Activated CD8-positive, alpha-beta T cell treated with anti-CD3 and anti-CD28 coated beads, Interleukin-2, amount 10 ng/mL, durations not matched to agents 7 days and 5 days (primary cell): Measurements from ENCODE around the gene TFAP2A. TPM values are rescaled to one million over a fixed set of nuclear protein-coding genes. Genes with fewer than 3 reads are reported as not detected.

Experiments used
- ATAC-seq: fragments of 150-1000 bp; cut with Tn5 transposase; one replicate; pipeline ENCODE4 v1.10.0; 2021; ENCODE audit warnings: moderate library complexity
- CTCF ChIA-PET: fragments of 350-600 bp; sonication (Branson Sonifier 250); formaldehyde crosslinking; loops from one replicate; lab custom pipeline; 2021; ENCODE audit warnings: antibody characterized with exemption; lab: Charles Lee
- POLR2A ChIA-PET: fragments of 350-600 bp; sonication (Branson Sonifier 250); formaldehyde crosslinking; loops from one replicate; lab custom pipeline; 2021; ENCODE audit warnings: antibody characterized with exemption; lab: Charles Lee
- DNase-seq: peaks from one replicate; pipeline ENCODE4 v3.0.0-alpha.2; 2020
- H3K27ac Mint-ChIP-seq: one replicate; pipeline ENCODE4 v1.8.0; 2021; ENCODE audit warnings: mild to moderate bottlenecking, mixed read lengths
- H3K27me3 Mint-ChIP-seq: one replicate; pipeline ENCODE4 v1.8.0; 2021; ENCODE audit warnings: low read depth, mixed read lengths
- H3K36me3 Mint-ChIP-seq: one replicate; pipeline ENCODE4 v1.8.0; 2021; ENCODE audit warnings: low read depth, mixed read lengths
- H3K4me1 Mint-ChIP-seq: one replicate; pipeline ENCODE4 v1.8.0; 2021; ENCODE audit warnings: low read depth, mixed read lengths
- H3K4me3 Mint-ChIP-seq: one replicate; pipeline ENCODE4 v1.8.0; 2021; ENCODE audit warnings: mild to moderate bottlenecking, mixed read lengths
- H3K9me3 Mint-ChIP-seq: one replicate; pipeline ENCODE4 v1.8.0; 2022; ENCODE audit warnings: mixed read lengths; ENCODE audit not compliant: insufficient read depth
- total RNA-seq, 2 experiments: library from RNA; stranded (reverse); gene quantifications; one replicate each; pipeline ENCODE4 v1.2.3, GENCODE V29; 2021

Gene TFAP2A
- total RNA-seq, 2 experiments from 2014 or later: not detected

DNA sequence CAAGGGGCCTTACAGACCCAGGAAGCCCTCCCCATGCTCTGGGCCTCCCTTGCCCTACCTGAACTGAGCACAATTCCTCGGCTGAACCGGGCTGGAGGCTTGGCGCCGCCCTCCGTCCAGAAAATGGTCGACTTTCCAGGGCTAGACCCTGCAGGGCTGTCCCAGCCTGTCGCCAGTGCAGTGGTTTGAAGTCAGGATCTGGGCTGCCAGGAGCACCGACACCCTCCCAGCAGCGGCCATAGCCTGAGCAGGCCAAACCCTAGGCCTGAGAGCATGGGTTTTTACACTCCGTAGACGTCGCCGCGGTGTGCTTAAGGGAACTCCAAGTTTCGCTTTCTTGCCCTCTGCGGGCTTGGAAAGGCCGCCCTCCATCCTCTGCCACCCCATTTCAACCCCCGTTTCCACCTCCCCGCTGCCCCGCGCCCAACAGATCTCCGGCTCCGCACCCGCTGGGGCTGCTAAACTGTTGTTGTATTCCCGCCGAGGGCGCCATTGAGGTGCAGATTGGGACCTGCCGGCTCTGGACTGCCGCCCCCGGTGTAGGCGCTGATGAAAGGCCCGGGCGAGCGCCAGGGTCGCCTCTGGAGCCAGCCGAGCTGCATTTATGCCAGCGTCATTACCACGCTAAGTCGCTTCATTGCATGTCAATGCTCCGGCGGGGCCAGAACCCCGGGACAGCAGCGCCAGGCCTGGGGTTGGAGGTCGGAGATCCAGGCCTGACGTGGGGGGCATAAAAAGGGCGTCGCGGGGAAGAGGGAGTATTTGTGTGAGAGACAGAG, 2.2 kb upstream of the TFAP2A start:
- ChIA-PET CTCF (no interaction called here), POLR2A (no interaction called here)
- H3K36me3 Mint-ChIP-seq: peaks cover 37% of the 10 kb centered on the region
- DNase-seq (no peak), ATAC-seq (no peak)
- H3K9me3 Mint-ChIP-seq: peaks cover 8% of the 10 kb centered on the region
- no peak overlapping the region for H3K27ac Mint-ChIP-seq
- peak overlapping the region; percentile 18 for H3K4me3 Mint-ChIP-seq
- peaks cover 90% of the 10 kb centered on the region for H3K27me3 Mint-ChIP-seq
- H3K4me1 Mint-ChIP-seq: peaks cover 24% of the 10 kb centered on the region

- Mint-ChIP-seq H3K27ac (peak overlapping the region; percentile 9), H3K4me1 (peaks cover 30% of the 10 kb centered on the region), H3K27me3 (peaks cover 90% of the 10 kb centered on the region), H3K9me3 (peaks cover 8% of the 10 kb centered on the region), H3K4me3 (no peak overlapping the region), H3K36me3 (peaks cover 39% of the 10 kb centered on the region)
- DNase-seq (no peak), ATAC-seq (no peak)
- ChIA-PET POLR2A (no interaction called here), CTCF (interaction anchor here (1.5 kb wide), 1 partner anchor 10 kb away, joined by 4 read pairs; no protein-coding TSS in a partner anchor)
Measured at GRCh38 chr6:10416516-10416862, 1.6 kb upstream of the TFAP2A start.

DNA sequence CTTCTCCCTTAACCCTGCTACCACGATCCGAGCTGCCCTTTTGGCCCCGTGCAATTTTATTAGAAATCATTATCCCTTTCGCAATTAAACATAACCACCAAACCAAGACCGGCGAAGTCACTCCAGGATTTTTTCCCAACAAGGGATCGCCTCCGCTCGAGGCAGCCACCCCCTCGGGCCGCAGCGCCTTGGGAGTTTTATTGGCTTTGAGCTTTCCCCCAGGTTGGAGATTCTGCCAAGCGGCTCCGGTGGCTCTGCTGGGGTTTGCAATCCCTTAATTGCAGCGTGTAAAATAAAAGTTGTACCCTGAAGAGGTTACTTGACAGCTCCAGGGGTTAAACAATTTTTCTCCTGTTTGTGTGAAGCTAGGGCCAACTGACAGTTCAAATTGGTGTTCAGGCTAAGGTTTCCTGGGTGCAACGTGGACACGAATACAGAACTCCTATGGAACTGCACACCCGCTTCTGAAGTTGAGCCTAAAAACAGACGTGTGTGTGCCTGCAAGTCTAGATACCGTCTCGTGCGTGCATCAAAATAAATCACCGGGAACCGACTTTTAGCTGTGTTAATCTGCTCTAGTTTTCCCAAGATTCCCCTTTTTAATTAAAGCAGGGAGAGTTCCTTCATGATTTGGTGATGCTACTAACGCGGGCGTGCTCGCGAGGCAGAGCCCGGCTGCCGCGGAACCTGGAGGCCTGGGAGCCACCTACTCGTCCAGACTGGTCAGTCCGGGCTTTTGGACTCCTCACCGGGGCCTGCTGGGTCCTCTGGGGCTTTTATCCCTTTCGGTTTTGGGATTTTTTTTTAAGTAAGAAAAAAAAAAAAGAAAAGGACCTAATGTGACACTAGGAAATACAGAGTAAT, 975 bp upstream of the TFAP2A start:
- H3K4me1 Mint-ChIP-seq: peaks cover 35% of the 10 kb centered on the region
- ChIA-PET POLR2A (interaction anchor here (1.6 kb wide), 1 partner anchor 31 kb away, joined by 3 read pairs; no protein-coding TSS in a partner anchor), CTCF (interaction anchor here (1.5 to 1.6 kb wide), 2 partner anchors 9 to 19 kb away, joined by 4 to 5 read pairs; no protein-coding TSS in a partner anchor)
- H3K27ac Mint-ChIP-seq: peak overlapping the region; percentile 70
- peaks cover 90% of the 10 kb centered on the region for H3K27me3 Mint-ChIP-seq
- H3K36me3 Mint-ChIP-seq: peaks cover 41% of the 10 kb centered on the region
- DNase-seq (no peak), ATAC-seq (no peak)
- H3K4me3 Mint-ChIP-seq: peak overlapping the region; percentile 34
- H3K9me3 Mint-ChIP-seq: peaks cover 8% of the 10 kb centered on the region

- Mint-ChIP-seq H3K9me3 (peaks cover 8% of the 10 kb centered on the region), H3K27me3 (peaks cover 90% of the 10 kb centered on the region), H3K4me1 (peaks cover 41% of the 10 kb centered on the region), H3K36me3 (peaks cover 49% of the 10 kb centered on the region), H3K4me3 (peak overlapping the region; percentile 73), H3K27ac (peak overlapping the region; percentile 70)
- CTCF ChIA-PET: interaction anchor here (1.0 to 1.9 kb wide), 5 partner anchors 9 to 32 kb away, joined by 3 to 7 read pairs (median 3); no protein-coding TSS in a partner anchor
- POLR2A ChIA-PET: interaction anchor here (0.7 to 1.6 kb wide), 2 partner anchors 10 to 29 kb away, joined by 3 to 4 read pairs; no protein-coding TSS in a partner anchor
- DNase-seq (no peak), ATAC-seq (no peak)
Measured at GRCh38 chr6:10413850-10414738, 780 bp downstream of the TFAP2A start.

GRCh38 chr6:10413262-10413849, 1.5 kb downstream of the TFAP2A start:
- H3K27ac Mint-ChIP-seq: peak overlapping the region; percentile 66
- ATAC-seq (no peak), DNase-seq (no peak)
- peaks cover 8% of the 10 kb centered on the region for H3K9me3 Mint-ChIP-seq
- ChIA-PET CTCF (interaction anchor here (1.0 to 1.9 kb wide), 3 partner anchors 9 to 31 kb away, joined by 3 to 7 read pairs (median 3); no protein-coding TSS in a partner anchor), POLR2A (no interaction called here)
- peaks cover 47% of the 10 kb centered on the region for H3K36me3 Mint-ChIP-seq
- peak overlapping the region; percentile 73 for H3K4me3 Mint-ChIP-seq
- peaks cover 39% of the 10 kb centered on the region for H3K4me1 Mint-ChIP-seq
- H3K27me3 Mint-ChIP-seq: peaks cover 89% of the 10 kb centered on the region

GRCh38 chr6:10412461-10413261, 2.2 kb downstream of the TFAP2A start:
- peaks cover 44% of the 10 kb centered on the region for H3K36me3 Mint-ChIP-seq
- H3K27me3 Mint-ChIP-seq: peaks cover 87% of the 10 kb centered on the region
- ChIA-PET CTCF (interaction anchor here (1.2 to 1.9 kb wide), 2 partner anchors 8 to 30 kb away, joined by 3 to 7 read pairs; no protein-coding TSS in a partner anchor), POLR2A (no interaction called here)
- H3K4me1 Mint-ChIP-seq: peaks cover 39% of the 10 kb centered on the region
- H3K4me3 Mint-ChIP-seq: peak overlapping the region; percentile 78
- DNase-seq: no peak
- H3K9me3 Mint-ChIP-seq: peaks cover 8% of the 10 kb centered on the region
- ATAC-seq: peak; percentile 57
- H3K27ac Mint-ChIP-seq: peak overlapping the region; percentile 66

DNA sequence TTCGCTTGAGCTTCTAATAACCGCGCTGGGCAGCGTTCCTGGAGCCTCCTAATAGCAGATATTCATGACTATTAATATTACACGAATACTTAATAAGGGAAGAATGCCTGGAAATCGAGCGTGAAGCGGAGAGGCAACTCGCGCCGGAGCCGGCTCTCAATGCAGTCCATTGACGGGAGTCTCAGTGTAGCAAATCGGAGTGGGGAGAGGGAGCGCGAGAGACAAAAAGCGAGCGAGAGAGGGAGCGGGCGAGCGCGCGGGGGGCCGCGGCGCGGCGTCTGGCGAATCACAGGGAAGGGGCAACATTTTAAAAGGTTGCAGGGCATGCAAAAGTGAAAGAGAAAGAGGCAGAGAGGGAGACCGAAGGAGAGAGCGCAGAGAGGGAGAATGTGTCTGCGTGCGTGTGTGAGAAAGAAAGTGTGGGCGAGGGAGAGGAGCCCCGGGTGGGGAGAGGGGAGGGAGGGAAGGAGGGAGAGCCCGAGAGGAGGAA, 2.9 kb downstream of the TFAP2A start:
- H3K36me3 Mint-ChIP-seq: peaks cover 37% of the 10 kb centered on the region
- peak; percentile 74 for ATAC-seq
- POLR2A ChIA-PET: no interaction called here
- peaks cover 87% of the 10 kb centered on the region for H3K27me3 Mint-ChIP-seq
- DNase-seq: peak; percentile 57
- peak overlapping the region; percentile 74 for H3K27ac Mint-ChIP-seq
- peaks cover 4% of the 10 kb centered on the region for H3K9me3 Mint-ChIP-seq
- H3K4me3 Mint-ChIP-seq: peak overlapping the region; percentile 78
- peaks cover 35% of the 10 kb centered on the region for H3K4me1 Mint-ChIP-seq
- CTCF ChIA-PET: no interaction called here

DNA sequence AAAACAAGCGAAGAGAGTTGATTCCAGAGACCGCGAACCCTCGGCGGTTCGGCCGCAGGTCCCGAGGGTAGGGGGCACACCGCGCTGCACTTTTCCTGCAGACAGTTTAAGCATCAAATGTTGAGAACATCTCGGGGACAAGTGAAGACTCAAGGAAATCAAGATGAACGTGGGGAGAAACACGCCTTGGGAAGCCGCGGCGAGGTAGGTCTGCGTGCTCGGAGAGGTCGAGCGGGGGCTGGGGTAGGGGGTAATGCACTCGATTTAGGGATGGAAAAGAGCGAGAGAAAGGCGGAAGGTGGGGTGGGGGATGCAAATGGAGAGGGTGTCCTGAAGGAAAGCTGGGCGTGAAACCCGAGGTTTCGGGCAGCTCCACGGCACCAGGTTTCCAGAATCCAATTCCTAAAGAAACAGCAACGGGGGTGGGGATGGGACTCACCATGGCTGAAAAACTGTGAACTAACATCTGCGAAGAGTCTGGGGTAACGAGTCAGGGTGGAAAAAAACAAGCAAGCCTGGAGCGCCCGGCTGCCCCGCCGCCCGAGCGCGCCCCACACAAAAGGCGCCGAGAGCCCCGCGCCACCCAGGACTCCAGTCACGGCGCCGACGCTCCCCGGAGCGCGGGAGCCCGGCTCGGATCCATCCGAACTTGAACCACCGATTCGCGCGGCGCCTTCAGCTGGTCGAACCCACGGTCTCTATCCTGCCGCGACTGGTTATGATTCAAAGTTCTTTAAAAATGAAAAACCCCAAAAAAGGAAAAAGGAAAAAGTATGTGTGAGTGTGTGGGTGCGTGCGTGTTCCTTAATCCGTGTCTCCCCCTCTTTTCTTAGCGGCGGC, 3.5 kb downstream of the TFAP2A start:
- Mint-ChIP-seq H3K9me3 (peaks cover 7% of the 10 kb centered on the region), H3K4me3 (peak overlapping the region; percentile 78), H3K36me3 (peaks cover 35% of the 10 kb centered on the region), H3K27ac (peak overlapping the region; percentile 74), H3K27me3 (peaks cover 87% of the 10 kb centered on the region), H3K4me1 (peaks cover 35% of the 10 kb centered on the region)
- ChIA-PET POLR2A (no interaction called here), CTCF (no interaction called here)
- ATAC-seq: peak; percentile 34
- no peak for DNase-seq

DNA sequence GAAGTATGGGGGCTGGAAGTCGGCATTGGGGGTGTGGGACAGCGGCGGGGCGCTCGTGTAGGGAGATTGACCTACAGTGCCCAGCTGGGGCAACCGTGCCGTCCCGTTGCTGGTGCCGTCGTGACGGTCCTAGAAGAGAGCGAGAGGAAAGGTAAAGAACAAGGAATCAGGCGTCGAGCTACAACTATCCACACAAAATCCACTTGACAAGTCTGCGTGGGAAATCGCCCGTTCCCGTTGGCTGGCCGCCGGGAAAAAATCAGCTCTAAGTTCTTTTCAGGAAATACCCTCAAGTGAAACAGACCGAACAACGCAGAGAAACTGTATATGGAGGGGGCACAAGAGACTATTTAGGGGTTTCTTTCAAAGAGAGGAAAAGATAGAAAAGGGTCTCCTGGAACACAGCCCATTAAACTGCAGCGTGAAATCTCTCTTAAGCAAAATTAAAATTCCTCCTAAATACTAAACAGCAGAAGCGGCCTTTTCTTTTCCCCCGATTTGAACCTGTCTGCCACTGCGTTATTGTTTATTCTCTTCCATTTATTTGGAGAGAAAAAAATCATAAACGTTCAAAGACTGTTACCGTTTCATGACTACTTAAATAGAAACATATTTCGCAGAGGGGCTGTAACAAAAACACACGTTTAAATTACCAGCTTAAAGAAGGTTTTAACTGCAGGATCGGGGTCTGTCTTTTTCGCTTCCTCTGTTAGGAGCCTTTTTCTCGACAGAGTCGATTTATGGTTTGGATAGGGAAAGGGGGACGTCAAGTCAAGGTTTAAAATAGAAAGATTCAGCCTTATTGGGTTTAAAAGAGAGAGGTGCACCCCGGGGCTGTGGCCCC, 4.4 kb downstream of the TFAP2A start:
- peaks cover 35% of the 10 kb centered on the region for H3K4me1 Mint-ChIP-seq
- ChIA-PET POLR2A (no interaction called here), CTCF (no interaction called here)
- peaks cover 38% of the 10 kb centered on the region for H3K36me3 Mint-ChIP-seq
- H3K9me3 Mint-ChIP-seq: peaks cover 6% of the 10 kb centered on the region
- peaks cover 89% of the 10 kb centered on the region for H3K27me3 Mint-ChIP-seq
- no peak for ATAC-seq
- H3K27ac Mint-ChIP-seq: peak overlapping the region; percentile 55
- DNase-seq: no peak
- peak overlapping the region; percentile 50 for H3K4me3 Mint-ChIP-seq
